ENCODE measurements around the gene CYP26C1.

CYP26C1 gene

GRCh38 chr10:93070378-93071176, 10.0 kb downstream of the CYP26C1 start:
- Mint-ChIP-seq H3K36me3 (ENCODE audit: low read depth) (no peaks in the 10 kb centered on the region), H3K4me3 (peak overlapping the region; percentile 67), H3K27ac (no peak overlapping the region), H3K9me3 (no peaks in the 10 kb centered on the region), H3K27me3 (ENCODE audit: low read depth, poor library complexity) (peaks cover 100% of the 10 kb centered on the region), H3K4me1 (peaks cover 66% of the 10 kb centered on the region)
- no peak for TF ChIP-seq CTCF (IDR thresholded peaks at IDR 0.05)
- no peak for DNase-seq

GRCh38 chr10:93071177-93071472, 10.5 kb downstream of the CYP26C1 start:
- DNase-seq, result no peak
- Mint-ChIP-seq H3K27ac (no peak overlapping the region), H3K36me3 (ENCODE audit: low read depth) (no peaks in the 10 kb centered on the region), H3K9me3 (no peaks in the 10 kb centered on the region), H3K4me1 (peaks cover 71% of the 10 kb centered on the region), H3K4me3 (peak overlapping the region; percentile 67), H3K27me3 (ENCODE audit: low read depth, poor library complexity) (peaks cover 100% of the 10 kb centered on the region)
- no peak for TF ChIP-seq CTCF (IDR thresholded peaks at IDR 0.05)

- no peak for TF ChIP-seq CTCF (IDR thresholded peaks at IDR 0.05)
- Mint-ChIP-seq H3K4me3 (peak overlapping the region; percentile 85), H3K27ac (no peak overlapping the region)
Measured at GRCh38 chr10:93071674-93072224, 11.2 kb downstream of the CYP26C1 start.

GRCh38 chr10:93072225-93072712, 11.7 kb downstream of the CYP26C1 start:
- Mint-ChIP-seq H3K4me1 (peaks cover 79% of the 10 kb centered on the region), H3K36me3 (ENCODE audit: low read depth) (no peaks in the 10 kb centered on the region)
- DNase-seq, result no peak

More at GRCh38 chr10:93071674-93072224, 11.2 kb downstream of the CYP26C1 start:
- H3K4me1 Mint-ChIP-seq, result peaks cover 77% of the 10 kb centered on the region
- H3K36me3 Mint-ChIP-seq (ENCODE audit: low read depth), result no peaks in the 10 kb centered on the region
- H3K27me3 Mint-ChIP-seq (ENCODE audit: low read depth, poor library complexity), result peaks cover 100% of the 10 kb centered on the region
- no peaks in the 10 kb centered on the region for H3K9me3 Mint-ChIP-seq
- DNase-seq, result peak; percentile 85

GRCh38 chr10:93072713-93073538, 12.3 kb downstream of the CYP26C1 start:
- Mint-ChIP-seq H3K27ac (no peak overlapping the region), H3K9me3 (no peaks in the 10 kb centered on the region), H3K36me3 (ENCODE audit: low read depth) (no peaks in the 10 kb centered on the region), H3K4me3 (peak overlapping the region; percentile 85), H3K27me3 (ENCODE audit: low read depth, poor library complexity) (peaks cover 93% of the 10 kb centered on the region), H3K4me1 (peaks cover 76% of the 10 kb centered on the region)
- TF ChIP-seq CTCF (IDR thresholded peaks at IDR 0.05), result no peak
- no peak for DNase-seq

More at GRCh38 chr10:93072225-93072712, 11.7 kb downstream of the CYP26C1 start:
- peak overlapping the region; percentile 85 for H3K4me3 Mint-ChIP-seq
- H3K9me3 Mint-ChIP-seq, result no peaks in the 10 kb centered on the region
- peaks cover 100% of the 10 kb centered on the region for H3K27me3 Mint-ChIP-seq (ENCODE audit: low read depth, poor library complexity)
- H3K27ac Mint-ChIP-seq, result no peak overlapping the region
- TF ChIP-seq CTCF (IDR thresholded peaks at IDR 0.05), result no peak

Measured in nephron progenitor cell (in vitro differentiated cells).